HepG2 (cell line): ENCODE results near the gene MEPCE. TPM values are rescaled to one million over a fixed set of nuclear protein-coding genes. Genes with fewer than 3 reads are reported as not detected.
A peak's percentile ranks its signal among the peaks of the same experiment; 100 is the strongest.

Experiments used
- ATAC-seq: fragments of 200-7000 bp; cut with Tn5 transposase; 3 replicates; pipeline ENCODE4 v1.9.1; 2020; ENCODE audit warnings: mild to moderate bottlenecking, moderate library complexity
- BruUV-seq: library from RNA; stranded (reverse); fragments of 400-500 nt; replicated peaks from 2 replicates; lab custom pipeline; 2021; lab: Mats Ljungman, UMichigan
- CTCF ChIA-PET: fragments of 300-600 bp; formaldehyde crosslinking; extraction: SDS; loops from one replicate; lab custom pipeline; 2021; ENCODE audit warnings: low total read pairs, inconsistent platforms, low intra/inter-chr PET ratio; lab: Yijun Ruan, JAX
- POLR2A ChIA-PET: fragments of 350-600 bp; sonication (Branson Sonifier 250); formaldehyde crosslinking; loops from one replicate; lab custom pipeline; 2020; ENCODE audit warnings: antibody characterized with exemption, inconsistent platforms; lab: Yijun Ruan, JAX
- DNase-seq: peaks from one replicate; pipeline ENCODE4 v3.0.0-alpha.2; 2015; ENCODE audit warnings: low spot score
- FAIRE-seq: peaks from 3 replicates; lab custom pipeline; 2011; peaks lifted over from hg19 to GRCh38; lab: Jason Lieb, UNC
- H2AFZ ChIP-seq: one replicate; pipeline ENCODE4 v1.6.1; 2011; ENCODE audit warnings: low read length, inconsistent platforms
- H3K27ac ChIP-seq: fragments of 300-600 bp; 3 replicates; pipeline ENCODE4 v1.8.0; 2011; ENCODE audit warnings: mixed run types, mild to moderate bottlenecking, mixed read lengths, low read length, inconsistent platforms; ENCODE audit not compliant: insufficient read depth; ENCODE audit errors: extremely low read length
- H3K27me3 ChIP-seq, 2 experiments: fragments of 200-600 bp in 1 of 2; 2 replicates in 1 of 2; 3 replicates in 1 of 2; pipeline versions ENCODE4 v1.6.0 to v1.8.0; 2011; ENCODE audit warnings: low read length in 2 of 2, mild to moderate bottlenecking in 2 of 2, moderate library complexity in 2 of 2, inconsistent platforms in 1 of 2; ENCODE audit not compliant: insufficient read depth in 2 of 2, control insufficient read depth in 1 of 2
- H3K36me3 ChIP-seq, 2 experiments: fragments of 200-600 bp in 1 of 2; replicated peaks in 1 of 2; 2 replicates in 1 of 2; 3 replicates in 1 of 2; pipeline versions ENCODE4 v1.5.1 to v1.8.0; 2011; ENCODE audit warnings: low read length in 2 of 2, inconsistent platforms in 1 of 2; ENCODE audit not compliant: insufficient read depth in 2 of 2, control insufficient read depth in 1 of 2
- H3K4me1 ChIP-seq: 2 replicates; pipeline ENCODE4 v1.5.1; 2012; ENCODE audit warnings: low read length, inconsistent platforms; ENCODE audit not compliant: insufficient read depth
- H3K4me2 ChIP-seq: 2 replicates; pipeline ENCODE4 v1.6.0; 2011; ENCODE audit warnings: low read depth, low read length, inconsistent platforms
- H3K4me3 ChIP-seq, 3 experiments: fragments of 200-600 bp in 1 of 3; sonication (generic), shearing (Covaris generic) in 1 of 3; replicated peaks in 1 of 3; 2 replicates each; pipeline ENCODE4 v1.5.1; 2011 to 2016; ENCODE audit warnings: low read length in 3 of 3, inconsistent platforms in 2 of 3, low read depth in 2 of 3, mild to moderate bottlenecking in 2 of 3, control low read depth in 1 of 3, mixed read lengths in 1 of 3; ENCODE audit not compliant: insufficient read depth in 1 of 3
- H3K79me2 ChIP-seq: one replicate; pipeline ENCODE4 v1.6.1; 2011; ENCODE audit warnings: low read length, inconsistent platforms; ENCODE audit not compliant: insufficient read depth
- H3K9ac ChIP-seq: 2 replicates; pipeline ENCODE4 v1.6.0; 2011; ENCODE audit warnings: mild to moderate bottlenecking, low read depth, low read length, inconsistent platforms; ENCODE audit not compliant: insufficient read depth
- H3K9me3 ChIP-seq: 2 replicates; pipeline ENCODE4 v1.5.1; 2012; ENCODE audit warnings: mild to moderate bottlenecking, low read length
- H4K20me1 ChIP-seq: 2 replicates; pipeline ENCODE4 v1.6.0; 2011; ENCODE audit warnings: inconsistent platforms, mild to moderate bottlenecking, low read length, moderate library complexity; ENCODE audit not compliant: insufficient read depth
- CREB1 ChIP-seq, 2 experiments: fragments of 450-650 bp in 1 of 2; IDR thresholded peaks; 2 replicates each; pipeline ENCODE4 v1.6.1; 2016 to 2017; ENCODE audit warnings: control low read depth in 1 of 2, mild to moderate bottlenecking in 1 of 2, missing compliant biosample characterization in 1 of 2, missing genetic modification characterization in 1 of 2
- CREM ChIP-seq, 2 experiments: sonication (generic) in 1 of 2; formaldehyde crosslinking in 1 of 2; IDR thresholded peaks; 2 replicates each; pipeline versions ENCODE4 v1.4.0 to v1.6.1; 2016 to 2020; ENCODE audit warnings: antibody characterized with exemption in 1 of 2, mild to moderate bottlenecking in 1 of 2, missing genetic modification reagents in 1 of 2
- KDM2A ChIP-seq: sonication (generic); formaldehyde crosslinking; IDR thresholded peaks from 2 replicates; pipeline ENCODE4 v1.4.0; 2020; ENCODE audit warnings: low read depth, missing genetic modification reagents, borderline replicate concordance
- PCBP1 ChIP-seq: fragments of 200-400 bp; formaldehyde crosslinking; IDR thresholded peaks from 2 replicates; pipeline ENCODE4 v1.6.1; 2017; ENCODE audit warnings: mild to moderate bottlenecking, low read depth, low read length, borderline replicate concordance
- RAD21 ChIP-seq: fragments of 450-650 bp; formaldehyde crosslinking; IDR thresholded peaks from 2 replicates; pipeline ENCODE4 v1.5.0; 2020; ENCODE audit warnings: mild to moderate bottlenecking
- STAG1 ChIP-seq: sonication (generic); formaldehyde crosslinking; IDR thresholded peaks from 2 replicates; pipeline ENCODE4 v1.4.0; 2020; ENCODE audit warnings: missing genetic modification reagents
- ZNF841 ChIP-seq: sonication (generic); formaldehyde crosslinking; IDR thresholded peaks from 2 replicates; pipeline ENCODE4 v1.8.1; 2023; ENCODE audit warnings: missing genetic modification reagents, borderline replicate concordance
- WGBS: methylation state at CpG from one replicate; pipeline ENCODE4 v1.1.6; 2017; ENCODE audit warnings: low lambda C conversion rate; 5-methylcytosine and 5-hydroxymethylcytosine counted together
- in situ Hi-C: cut with HindIII; loops from 2 replicates; pipeline ENCODE4 v1.10.0; 2017; ENCODE audit warnings: low pct_unique_long_range_greater_than_20kb; ENCODE audit not compliant: extremely low pct_ligation_motif_present
- intact Hi-C: fragments of 100-400 bp; cut with micrococcal nuclease; formaldehyde crosslinking; loops from one replicate; pipeline ENCODE4 v1.10.0; 2022; ENCODE audit not compliant: unreplicated experiment
- polyA plus RNA-seq, 8 experiments: library from polyadenylated mRNA; depleted of rRNA in 3 of 8; stranded (reverse) in 7 of 8; unstranded in 1 of 8; fragments of >200 nt; fragmentation: Illumina TruSeq in 4 of 8; extraction: Trizol in 4 of 8; gene quantifications; 2 replicates each; pipeline versions ENCODE4 v1.2.1 to v1.2.3, GENCODE V29; 2011 to 2016; ENCODE audit warnings: low read depth in 4 of 8, missing spikeins in 1 of 8, mixed read lengths in 1 of 8; ENCODE audit not compliant: insufficient read depth in 1 of 8
- total RNA-seq, 5 experiments: library from RNA; depleted of rRNA; stranded (reverse); fragments of >200 nt; fragmentation: Illumina TruSeq; extraction: Trizol; gene quantifications; 2 replicates each; pipeline ENCODE4 v1.2.3, GENCODE V29; 2016; ENCODE audit warnings: low read depth in 1 of 5
- TF ChIP-seq, protein P1 (sequence below): sonication (generic); formaldehyde crosslinking; IDR thresholded peaks from 2 replicates; pipeline ENCODE4 v1.4.0; 2020; ENCODE audit warnings: missing genetic modification reagents
- TF ChIP-seq, protein P2 (sequence below), 2 experiments: sonication (generic) in 1 of 2; formaldehyde crosslinking in 1 of 2; IDR thresholded peaks; 2 replicates each; pipeline versions ENCODE4 v1.4.0 to v1.6.1; 2016 to 2020; ENCODE audit warnings: borderline replicate concordance in 1 of 2, low read depth in 1 of 2, mild to moderate bottlenecking in 1 of 2, missing genetic modification reagents in 1 of 2
- TF ChIP-seq, protein P3 (sequence below): sonication (generic); formaldehyde crosslinking; IDR thresholded peaks from 2 replicates; pipeline ENCODE4 v1.5.0; 2020; ENCODE audit warnings: mild to moderate bottlenecking, missing genetic modification reagents, moderate library complexity
- TF ChIP-seq, protein P4 (sequence below), 2 experiments: sonication (generic) in 1 of 2; formaldehyde crosslinking in 1 of 2; IDR thresholded peaks; 2 replicates each; pipeline versions ENCODE4 v1.4.0 to v1.6.1; 2018 to 2020; ENCODE audit warnings: missing genetic modification reagents in 2 of 2, borderline replicate concordance in 1 of 2, low read depth in 1 of 2, mild to moderate bottlenecking in 1 of 2, missing biosample characterization in 1 of 2

Gene MEPCE
- total and polyA plus RNA-seq, 2 of the 13 experiments (the other 11 are each of a cell fraction or from before 2014, with no cell fraction given): 12.3 to 26.0 TPM

DNA sequence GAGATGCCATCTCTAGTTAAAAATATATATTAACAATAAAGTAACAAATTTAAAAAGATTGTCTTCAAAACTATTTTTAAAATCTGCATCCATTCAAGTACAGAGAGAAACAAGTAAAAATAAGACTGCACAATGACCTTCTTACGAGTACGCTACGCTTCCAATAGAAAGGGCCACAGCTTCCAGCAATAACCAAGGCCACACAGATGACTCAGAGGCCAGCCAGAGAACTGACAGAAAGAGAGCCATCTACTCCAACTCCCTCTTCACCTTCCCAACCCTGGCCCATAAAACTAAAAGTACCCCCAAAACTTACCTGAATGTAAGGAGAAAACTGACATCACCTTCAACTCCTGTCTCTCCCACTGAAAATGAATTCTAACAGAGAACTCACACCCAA is 29.6 kb upstream of the MEPCE start (continued):
- TF ChIP-seq, protein P1, sequence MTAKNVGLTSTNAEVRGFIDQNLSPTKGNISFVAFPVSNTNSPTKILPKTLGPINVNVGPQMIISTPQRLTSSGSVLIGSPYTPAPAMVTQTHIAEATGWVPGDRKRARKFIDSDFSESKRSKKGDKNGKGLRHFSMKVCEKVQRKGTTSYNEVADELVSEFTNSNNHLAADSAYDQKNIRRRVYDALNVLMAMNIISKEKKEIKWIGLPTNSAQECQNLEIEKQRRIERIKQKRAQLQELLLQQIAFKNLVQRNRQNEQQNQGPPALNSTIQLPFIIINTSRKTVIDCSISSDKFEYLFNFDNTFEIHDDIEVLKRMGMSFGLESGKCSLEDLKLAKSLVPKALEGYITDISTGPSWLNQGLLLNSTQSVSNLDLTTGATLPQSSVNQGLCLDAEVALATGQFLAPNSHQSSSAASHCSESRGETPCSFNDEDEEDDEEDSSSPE (CRISPR knock-in tag): no peak
- TF ChIP-seq, protein P2, sequence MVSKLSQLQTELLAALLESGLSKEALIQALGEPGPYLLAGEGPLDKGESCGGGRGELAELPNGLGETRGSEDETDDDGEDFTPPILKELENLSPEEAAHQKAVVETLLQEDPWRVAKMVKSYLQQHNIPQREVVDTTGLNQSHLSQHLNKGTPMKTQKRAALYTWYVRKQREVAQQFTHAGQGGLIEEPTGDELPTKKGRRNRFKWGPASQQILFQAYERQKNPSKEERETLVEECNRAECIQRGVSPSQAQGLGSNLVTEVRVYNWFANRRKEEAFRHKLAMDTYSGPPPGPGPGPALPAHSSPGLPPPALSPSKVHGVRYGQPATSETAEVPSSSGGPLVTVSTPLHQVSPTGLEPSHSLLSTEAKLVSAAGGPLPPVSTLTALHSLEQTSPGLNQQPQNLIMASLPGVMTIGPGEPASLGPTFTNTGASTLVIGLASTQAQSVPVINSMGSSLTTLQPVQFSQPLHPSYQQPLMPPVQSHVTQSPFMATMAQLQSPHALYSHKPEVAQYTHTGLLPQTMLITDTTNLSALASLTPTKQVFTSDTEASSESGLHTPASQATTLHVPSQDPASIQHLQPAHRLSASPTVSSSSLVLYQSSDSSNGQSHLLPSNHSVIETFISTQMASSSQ (IDR thresholded peaks at IDR 0.05; ENCODE audit: low read depth): no peak
- TF ChIP-seq, protein P2 (CRISPR knock-in tag; IDR thresholded peaks at IDR 0.05; ENCODE audit: borderline replicate concordance): no peak

DNA sequence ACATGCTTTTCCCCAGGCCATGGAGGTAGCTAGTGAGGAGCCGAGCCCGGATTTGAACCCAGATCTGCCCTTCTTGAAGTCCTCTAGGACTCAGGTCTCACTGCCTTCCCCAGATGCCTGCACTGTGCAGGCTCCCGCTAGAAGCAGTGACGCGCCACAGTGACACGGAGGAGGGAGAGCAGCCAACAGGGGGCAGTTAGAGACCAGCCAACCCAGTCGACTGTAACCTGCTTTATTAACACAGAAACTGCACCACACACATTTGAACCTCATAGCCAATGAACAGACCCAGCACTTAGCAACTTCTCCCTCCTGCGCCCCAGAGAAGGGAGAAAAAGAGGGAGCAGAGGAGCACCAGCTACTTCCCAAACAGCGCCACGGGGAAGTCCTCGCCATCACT is 29.0 kb upstream of the MEPCE start:
- Histone ChIP-seq H3K27ac (no peak overlapping the region), H3K9ac (no peak overlapping the region), H3K4me2 (no peak overlapping the region), H3K27me3 (peaks cover 1 to 4% of the 10 kb centered on the region in 2 experiments; a peak in 2 of 5 replicates), H3K9me3 (no peaks in the 10 kb centered on the region), H3K79me2 (no peaks in the 10 kb centered on the region), H4K20me1 (no peaks in the 10 kb centered on the region), H3K36me3 (no peaks in the 10 kb centered on the region), H3K4me1 (peaks cover 17% of the 10 kb centered on the region), H2AFZ (no peak overlapping the region), H3K4me3 (no peak overlapping the region)
- WGBS: 83% methylated on average over 4 of the region's 11 CpGs
- ChIA-PET CTCF (interaction anchor here (1.4 kb wide), 1 partner anchor 50 kb away, joined by 4 read pairs; no protein-coding TSS in a partner anchor), POLR2A (interaction anchor here (1.2 kb wide), 1 partner anchor 28 kb away, joined by 5 read pairs; the partner anchor contains the start of gene ZCWPW1)
- DNase-seq (peak; percentile 42), FAIRE-seq (no peak), ATAC-seq (peak; percentile 94)
- no TSS peak for BruUV-seq
- in situ Hi-C loops: no loop called here
- intact Hi-C loops: no loop called here
- TF ChIP-seq, protein P3, sequence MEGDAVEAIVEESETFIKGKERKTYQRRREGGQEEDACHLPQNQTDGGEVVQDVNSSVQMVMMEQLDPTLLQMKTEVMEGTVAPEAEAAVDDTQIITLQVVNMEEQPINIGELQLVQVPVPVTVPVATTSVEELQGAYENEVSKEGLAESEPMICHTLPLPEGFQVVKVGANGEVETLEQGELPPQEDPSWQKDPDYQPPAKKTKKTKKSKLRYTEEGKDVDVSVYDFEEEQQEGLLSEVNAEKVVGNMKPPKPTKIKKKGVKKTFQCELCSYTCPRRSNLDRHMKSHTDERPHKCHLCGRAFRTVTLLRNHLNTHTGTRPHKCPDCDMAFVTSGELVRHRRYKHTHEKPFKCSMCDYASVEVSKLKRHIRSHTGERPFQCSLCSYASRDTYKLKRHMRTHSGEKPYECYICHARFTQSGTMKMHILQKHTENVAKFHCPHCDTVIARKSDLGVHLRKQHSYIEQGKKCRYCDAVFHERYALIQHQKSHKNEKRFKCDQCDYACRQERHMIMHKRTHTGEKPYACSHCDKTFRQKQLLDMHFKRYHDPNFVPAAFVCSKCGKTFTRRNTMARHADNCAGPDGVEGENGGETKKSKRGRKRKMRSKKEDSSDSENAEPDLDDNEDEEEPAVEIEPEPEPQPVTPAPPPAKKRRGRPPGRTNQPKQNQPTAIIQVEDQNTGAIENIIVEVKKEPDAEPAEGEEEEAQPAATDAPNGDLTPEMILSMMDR: peak; percentile 81
- TF ChIP-seq KDM2A (CRISPR knock-in tag) (no peak), CREB1 (IDR thresholded peaks at IDR 0.05) (peak; percentile 58; the same call in 1 of the 2 replicates), CREB1 (CRISPR knock-in tag; IDR thresholded peaks at IDR 0.05) (no peak; the same call in 1 of the 2 replicates), ZNF841 (CRISPR knock-in tag) (no peak), CREM (IDR thresholded peaks at IDR 0.05) (no peak), CREM (CRISPR knock-in tag; IDR thresholded peaks at IDR 0.05) (no peak), STAG1 (CRISPR knock-in tag) (peak; percentile 78), RAD21 (CRISPR knock-in tag) (peak; percentile 36; the same call in 1 of the 2 replicates), PCBP1 (no peak)
- TF ChIP-seq, protein P4, sequence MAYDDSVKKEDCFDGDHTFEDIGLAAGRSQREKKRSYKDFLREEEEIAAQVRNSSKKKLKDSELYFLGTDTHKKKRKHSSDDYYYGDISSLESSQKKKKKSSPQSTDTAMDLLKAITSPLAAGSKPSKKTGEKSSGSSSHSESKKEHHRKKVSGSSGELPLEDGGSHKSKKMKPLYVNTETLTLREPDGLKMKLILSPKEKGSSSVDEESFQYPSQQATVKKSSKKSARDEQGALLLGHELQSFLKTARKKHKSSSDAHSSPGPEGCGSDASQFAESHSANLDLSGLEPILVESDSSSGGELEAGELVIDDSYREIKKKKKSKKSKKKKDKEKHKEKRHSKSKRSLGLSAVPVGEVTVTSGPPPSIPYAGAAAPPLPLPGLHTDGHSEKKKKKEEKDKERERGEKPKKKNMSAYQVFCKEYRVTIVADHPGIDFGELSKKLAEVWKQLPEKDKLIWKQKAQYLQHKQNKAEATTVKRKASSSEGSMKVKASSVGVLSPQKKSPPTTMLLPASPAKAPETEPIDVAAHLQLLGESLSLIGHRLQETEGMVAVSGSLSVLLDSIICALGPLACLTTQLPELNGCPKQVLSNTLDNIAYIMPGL (CRISPR knock-in tag; IDR thresholded peaks at IDR 0.05; ENCODE audit: borderline replicate concordance in 1 of 2, low read depth in 1 of 2): 0 out of 4 replicates have a peak, but pooled peaks have one; percentile 27 to 36
